Kidney (tissue), 14 donors: ENCODE measurements around the gene CD200. TPM values are rescaled to one million over a fixed set of nuclear protein-coding genes. Genes with fewer than 3 reads are reported as not detected.
"Not testable (repeated sequence)": the region's sequence is repeated elsewhere in the genome, so short reads cannot be mapped to it uniquely, and the experiment has no call there.

Source experiments
- DNase-seq, 5 donors: peaks; one replicate each; pipeline ENCODE4 v3.0.0-alpha.2; 2013 to 2020
- FAIRE-seq: peaks from 2 replicates; lab custom pipeline; 2012; peaks lifted over from hg19 to GRCh38; lab: Jason Lieb, UNC
- H3K27ac ChIP-seq, 2 donors: one replicate each; pipeline ENCODE4 v1.7.0; 2013; ENCODE audit warnings: low read depth in 2 of 2, low read length in 2 of 2, inconsistent platforms in 1 of 2
- H3K27me3 ChIP-seq: one replicate; pipeline ENCODE4 v1.7.1; 2013; ENCODE audit warnings: low read length, inconsistent platforms; ENCODE audit not compliant: control insufficient read depth, insufficient read depth
- H3K36me3 ChIP-seq, 3 donors: one replicate each; pipeline versions ENCODE4 v1.7.0 to v1.7.1; 2013; ENCODE audit warnings: low read length in 3 of 3, control low read depth in 1 of 3, inconsistent platforms in 1 of 3; ENCODE audit not compliant: insufficient read depth in 3 of 3, control insufficient read depth in 2 of 3
- H3K4me1 ChIP-seq, 3 donors: one replicate each; pipeline versions ENCODE4 v1.7.0 to v1.7.1; 2013; ENCODE audit warnings: low read length in 3 of 3, inconsistent platforms in 1 of 3, low read depth in 1 of 3; ENCODE audit not compliant: control insufficient read depth in 2 of 3, insufficient read depth in 2 of 3
- H3K4me3 ChIP-seq, 3 donors: one replicate each; pipeline versions ENCODE4 v1.7.0 to v1.8.1; 2013; ENCODE audit warnings: low read length in 3 of 3, control low read depth in 1 of 3, inconsistent platforms in 1 of 3
- H3K9ac ChIP-seq, 3 donors: one replicate each; pipeline versions ENCODE4 v1.7.0 to v1.7.1; 2013; ENCODE audit warnings: low read length in 3 of 3, control low read depth in 1 of 3, inconsistent platforms in 1 of 3
- H3K9me3 ChIP-seq, 3 donors: one replicate each; pipeline versions ENCODE4 v1.7.0 to v1.7.1; 2013; ENCODE audit warnings: low read length in 3 of 3, control low read depth in 1 of 3, inconsistent platforms in 1 of 3; ENCODE audit not compliant: control insufficient read depth in 2 of 3, insufficient read depth in 1 of 3
- intact Hi-C: fragments of 100-400 bp; cut with DNase I; formaldehyde crosslinking; loops from one replicate; pipeline ENCODE4 v1.11.1; 2022
- polyA plus RNA-seq: library from polyadenylated mRNA; stranded (reverse); fragments of 350-450 nt; fragmentation: Illumina TruSeq; extraction: RNeasy Lipid Tissue Mini Kit (QIAGEN cat#74804); gene quantifications from one replicate; pipeline ENCODE4 v1.2.3, GENCODE V29; 2014; ENCODE audit warnings: low read depth, low replicate concordance; ENCODE audit not compliant: insufficient read depth
- total RNA-seq: library from RNA; stranded (reverse); fragmentation: NEBNext Ultra II Directional; extraction: Animal tissue kit (Norgen Biotek cat#: 25700); gene quantifications from one replicate; pipeline ENCODE4 v1.2.1, GENCODE V29; 2021
- TF ChIP-seq, protein P1 (sequence below): IDR thresholded peaks from 3 replicates; pipeline ENCODE4 v1.5.1; 2012; ENCODE audit warnings: mild to moderate bottlenecking, moderate library complexity, borderline replicate concordance; ENCODE audit not compliant: insufficient read depth; ENCODE audit errors: extremely low read depth
- donor health status: control.
- donor health status: control.
- donor health status: control.
- donor health status: control.
- donor health status: control.
- donor health status: DM: yes; HTN: yes; CAD: no.
- donor health status: Normal renal cell carcinoma (clear cell type).

CD200 gene
- total and polyA plus RNA-seq, 2 donors from 2014 or later, result 8.5 to 16.8 TPM

DNA sequence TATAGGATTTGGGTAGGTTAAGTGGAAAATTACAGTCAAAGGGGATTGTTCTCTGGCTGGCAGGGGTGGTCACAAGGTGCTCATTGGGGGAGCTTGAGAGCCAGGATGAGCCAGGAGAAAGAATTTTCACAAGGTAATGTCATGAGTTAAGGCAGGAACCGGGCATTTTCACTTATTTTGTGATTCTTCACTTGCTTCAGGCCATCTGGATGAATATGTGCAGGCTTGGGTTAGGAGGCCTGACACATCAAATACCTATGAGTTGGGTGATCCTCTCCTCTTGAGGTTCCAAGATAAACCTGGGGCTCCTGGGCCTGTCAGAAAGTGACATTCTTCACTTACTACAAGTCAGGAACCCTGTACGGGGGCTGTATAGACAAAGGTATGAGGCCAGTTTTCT lies 68.7 kb downstream of the CD200 start:
- intact Hi-C loops, result no loop called here
- Histone ChIP-seq H3K36me3 (no peaks in the 10 kb centered on the region), H3K4me1 (peaks cover 0 to 3% (median 0%) of the 10 kb centered on the region in 3 donors), H3K27ac (no peak overlapping the region), H3K9me3 (no peaks in the 10 kb centered on the region), H3K27me3 (no peaks in the 10 kb centered on the region), H3K4me3 (peak overlapping the region in 1 of 3 donors; percentile 37), H3K9ac (no peak overlapping the region)
- DNase-seq (no peak), FAIRE-seq (no peak)
- TF ChIP-seq, protein P1, sequence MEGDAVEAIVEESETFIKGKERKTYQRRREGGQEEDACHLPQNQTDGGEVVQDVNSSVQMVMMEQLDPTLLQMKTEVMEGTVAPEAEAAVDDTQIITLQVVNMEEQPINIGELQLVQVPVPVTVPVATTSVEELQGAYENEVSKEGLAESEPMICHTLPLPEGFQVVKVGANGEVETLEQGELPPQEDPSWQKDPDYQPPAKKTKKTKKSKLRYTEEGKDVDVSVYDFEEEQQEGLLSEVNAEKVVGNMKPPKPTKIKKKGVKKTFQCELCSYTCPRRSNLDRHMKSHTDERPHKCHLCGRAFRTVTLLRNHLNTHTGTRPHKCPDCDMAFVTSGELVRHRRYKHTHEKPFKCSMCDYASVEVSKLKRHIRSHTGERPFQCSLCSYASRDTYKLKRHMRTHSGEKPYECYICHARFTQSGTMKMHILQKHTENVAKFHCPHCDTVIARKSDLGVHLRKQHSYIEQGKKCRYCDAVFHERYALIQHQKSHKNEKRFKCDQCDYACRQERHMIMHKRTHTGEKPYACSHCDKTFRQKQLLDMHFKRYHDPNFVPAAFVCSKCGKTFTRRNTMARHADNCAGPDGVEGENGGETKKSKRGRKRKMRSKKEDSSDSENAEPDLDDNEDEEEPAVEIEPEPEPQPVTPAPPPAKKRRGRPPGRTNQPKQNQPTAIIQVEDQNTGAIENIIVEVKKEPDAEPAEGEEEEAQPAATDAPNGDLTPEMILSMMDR, result no peak

DNA sequence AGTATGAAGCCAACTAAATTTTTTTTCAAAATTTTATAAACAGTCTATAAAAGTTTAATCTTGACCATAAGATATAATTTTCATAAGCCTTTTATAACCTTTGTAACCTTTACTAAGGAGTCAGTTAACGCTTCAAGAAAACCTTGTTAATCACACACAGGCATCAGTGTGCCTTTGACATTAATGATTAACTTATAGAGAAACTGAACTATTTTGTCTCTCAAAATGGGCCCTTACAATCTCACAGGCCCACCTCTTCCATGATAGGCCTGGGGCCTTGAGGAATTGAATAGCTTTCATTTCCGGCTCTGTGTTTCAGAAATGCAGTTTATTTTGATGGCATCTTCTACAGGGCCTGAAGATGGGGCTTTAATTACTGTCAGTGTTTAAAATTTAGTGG lies 70.1 kb downstream of the CD200 start:
- H3K9ac ChIP-seq, result no peak overlapping the region
- H3K36me3 ChIP-seq, result no peaks in the 10 kb centered on the region
- intact Hi-C loops, result no loop called here

DNA sequence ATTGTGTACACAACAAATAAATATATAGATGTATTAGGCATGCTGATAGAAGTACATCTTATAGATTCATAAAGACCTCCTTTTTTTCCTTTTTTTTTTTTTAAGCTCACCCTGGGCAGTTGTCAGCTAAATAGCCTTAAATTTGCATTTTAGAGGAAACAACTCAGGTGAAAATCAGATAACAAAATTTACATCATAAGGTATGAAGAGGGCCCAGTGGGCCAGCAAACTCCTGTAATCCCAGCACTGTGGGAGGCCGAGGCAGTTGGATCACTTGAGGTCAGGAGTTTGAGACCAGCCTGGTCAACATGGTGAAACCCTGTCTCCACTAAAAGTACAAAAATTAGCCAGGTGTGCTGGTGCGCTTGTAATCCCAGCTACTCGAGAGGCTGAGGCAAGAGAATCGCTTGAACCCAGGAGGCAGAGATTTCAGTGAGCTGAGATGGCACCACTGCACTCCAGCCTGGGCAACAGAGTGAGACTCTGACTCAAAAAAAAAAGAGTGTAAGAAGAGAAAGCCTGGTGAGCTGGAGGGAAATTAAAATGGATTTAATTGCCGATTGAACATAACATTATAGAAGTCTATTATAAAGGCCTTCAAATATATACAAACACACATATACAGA lies 72.1 kb downstream of the CD200 start:
- peak overlapping the region; percentile 32 to 54 for H3K27ac ChIP-seq
- FAIRE-seq, H3K9me3 ChIP-seq, H3K9ac ChIP-seq, H3K27me3 ChIP-seq, H3K4me1 ChIP-seq, DNase-seq, H3K36me3 ChIP-seq, H3K4me3 ChIP-seq, intact Hi-C loops: not testable (repeated sequence)

More for the DNA sequence above, 70.1 kb downstream of the CD200 start:
- H3K27ac ChIP-seq, result peak overlapping the region; percentile 61 to 77
- H3K4me3 ChIP-seq, result peak overlapping the region in 1 of 3 donors; percentile 37
- DNase-seq (peak in 2 of 5 donors; percentile 32 to 33), FAIRE-seq (peak; percentile 76)
- TF ChIP-seq, protein P1, result no peak
- no peaks in the 10 kb centered on the region for H3K9me3 ChIP-seq
- no peaks in the 10 kb centered on the region for H3K4me1 ChIP-seq
- H3K27me3 ChIP-seq, result no peaks in the 10 kb centered on the region

DNA sequence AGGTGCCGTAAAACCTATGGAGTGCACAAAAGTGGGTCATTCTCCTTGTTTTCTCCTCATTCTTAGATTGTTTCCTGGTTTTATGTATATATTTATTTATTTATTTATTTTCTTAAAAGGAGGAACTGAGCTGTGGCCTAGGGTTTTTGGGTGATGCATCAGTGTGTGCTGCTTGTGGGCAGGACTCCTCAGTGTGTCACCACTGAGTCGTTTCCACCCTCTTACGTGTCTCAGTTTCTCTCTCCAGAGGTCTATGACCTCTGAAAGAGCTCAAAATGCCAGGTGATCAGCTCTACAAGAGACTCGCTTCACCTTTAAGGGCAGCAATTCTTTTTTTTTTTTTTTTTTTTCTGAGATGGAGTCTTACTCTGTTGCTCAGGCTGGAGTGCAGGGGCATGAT lies 72.9 kb downstream of the CD200 start:
- intact Hi-C loops, result no loop called here

More for the DNA sequence above, 72.9 kb downstream of the CD200 start:
- Histone ChIP-seq H3K27ac (peak overlapping the region in 1 of 2 donors; percentile 55), H3K27me3 (no peaks in the 10 kb centered on the region), H3K9me3 (no peaks in the 10 kb centered on the region), H3K4me3 (peak overlapping the region in 1 of 3 donors; percentile 46), H3K9ac (no peak overlapping the region), H3K4me1 (no peaks in the 10 kb centered on the region), H3K36me3 (no peaks in the 10 kb centered on the region)
- no peak for DNase-seq
- TF ChIP-seq, protein P1, result no peak
- no peak for FAIRE-seq
